OCI-LY7 (cell line): ENCODE measurements around the gene LRRK1.

Experiments
- CTCF ChIP-seq: fragments of 200-600 bp; sonication (generic); conservative IDR thresholded peaks from 2 replicates; pipeline ENCODE4 v1.5.1; 2014; ENCODE audit warnings: mild to moderate bottlenecking, antibody characterized with exemption, low read length, moderate library complexity, mixed read lengths
- EZH2phosphoT487 ChIP-seq: fragments of 200-600 bp; sonication (generic); IDR thresholded peaks from 2 replicates; pipeline ENCODE4 v1.6.1; 2018; ENCODE audit warnings: low read depth, borderline replicate concordance, mild to moderate bottlenecking, mixed run types, antibody characterized with exemption, low read length, moderate library complexity, mixed read lengths

GRCh38 chr15:101048581-101049030, 129.4 kb downstream of the LRRK1 start:
- TF ChIP-seq CTCF (no peak), EZH2phosphoT487 (no peak)
